ENCODE results near the gene MPC1. TPM values are rescaled to one million over a fixed set of nuclear protein-coding genes. Genes with fewer than 3 reads are reported as not detected.
"Not testable (repeated sequence)": the region's sequence is repeated elsewhere in the genome, so short reads cannot be mapped to it uniquely, and the experiment has no call there.

MPC1 gene
- total RNA-seq, 1 experiment from 2014 or later = 41.3 TPM

DNA sequence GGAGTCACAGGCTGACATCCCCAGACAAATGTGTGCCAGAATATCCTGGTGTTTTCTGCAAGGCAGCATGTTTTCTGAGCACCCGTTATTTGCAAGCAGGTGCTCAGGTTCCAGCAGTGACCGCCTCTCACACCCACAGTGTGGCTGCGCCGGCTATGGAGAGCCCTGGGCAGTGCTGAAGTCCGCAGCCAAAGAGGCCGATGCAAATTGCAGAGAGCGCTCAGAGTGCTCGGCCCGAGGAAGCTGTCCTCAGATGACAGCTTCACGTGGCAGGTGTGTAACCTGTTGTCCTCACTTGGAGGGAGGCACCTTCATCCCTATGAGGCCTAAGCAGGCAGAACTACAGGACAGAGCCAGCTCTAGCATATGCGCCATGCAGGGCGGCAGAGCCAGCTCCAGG lies 23.5 kb upstream of the MPC1 start:
- DNase-seq (ENCODE audit: low spot score) = no peak

DNA sequence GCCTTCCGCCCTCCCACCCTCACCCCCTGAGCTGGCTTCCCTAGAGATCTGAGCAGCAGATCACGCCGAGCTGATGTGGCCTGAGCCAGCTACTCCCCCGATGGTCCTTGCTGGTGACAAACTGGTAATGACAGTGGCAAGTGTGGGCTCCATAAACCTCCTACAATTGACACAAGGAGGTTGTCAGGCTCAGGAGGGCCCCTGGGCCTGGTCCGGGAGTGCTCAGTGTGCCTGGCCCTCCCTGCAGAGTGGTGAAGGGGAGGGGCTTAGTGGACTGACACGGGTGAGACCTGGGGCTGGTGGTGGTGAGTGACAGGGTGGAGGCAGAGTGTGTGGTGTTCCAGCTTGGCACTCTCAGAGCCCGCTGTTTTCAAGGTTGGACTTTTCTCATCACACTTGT lies 22.6 kb upstream of the MPC1 start:
- no peak for DNase-seq (ENCODE audit: low spot score)

DNA sequence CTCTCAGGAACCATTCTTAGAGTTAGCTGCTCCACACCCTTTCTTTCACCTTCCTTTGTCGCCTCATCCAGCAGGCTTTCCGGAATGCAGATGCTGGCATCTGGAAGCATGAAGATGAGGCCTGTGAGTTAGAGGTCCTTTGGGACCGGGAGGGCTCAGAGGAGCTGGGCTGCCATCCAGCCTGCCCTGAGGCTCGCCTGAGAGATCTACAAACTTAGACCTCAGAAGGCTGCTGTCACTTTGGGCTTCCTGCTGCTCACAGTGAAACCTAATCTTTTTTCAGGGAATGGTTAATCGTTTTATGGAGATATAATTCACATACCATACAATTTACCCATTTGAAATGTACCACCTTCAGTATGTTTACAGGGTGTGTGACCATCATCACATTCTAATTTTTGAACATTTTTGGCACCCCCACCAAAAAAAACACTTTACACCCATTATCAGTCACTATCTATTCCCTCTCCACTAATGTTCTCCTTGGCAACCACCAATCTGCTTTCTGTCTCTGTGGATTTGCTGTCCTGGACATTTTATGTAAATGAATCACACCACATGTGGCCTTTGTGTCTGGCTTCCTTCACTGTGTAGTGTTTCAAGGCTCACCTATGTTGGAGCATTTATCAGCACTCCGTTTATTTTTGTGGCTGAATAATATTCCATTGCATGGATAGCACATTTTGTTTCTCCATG lies 20.0 kb upstream of the MPC1 start:
- no peak for DNase-seq (ENCODE audit: low spot score)

DNA sequence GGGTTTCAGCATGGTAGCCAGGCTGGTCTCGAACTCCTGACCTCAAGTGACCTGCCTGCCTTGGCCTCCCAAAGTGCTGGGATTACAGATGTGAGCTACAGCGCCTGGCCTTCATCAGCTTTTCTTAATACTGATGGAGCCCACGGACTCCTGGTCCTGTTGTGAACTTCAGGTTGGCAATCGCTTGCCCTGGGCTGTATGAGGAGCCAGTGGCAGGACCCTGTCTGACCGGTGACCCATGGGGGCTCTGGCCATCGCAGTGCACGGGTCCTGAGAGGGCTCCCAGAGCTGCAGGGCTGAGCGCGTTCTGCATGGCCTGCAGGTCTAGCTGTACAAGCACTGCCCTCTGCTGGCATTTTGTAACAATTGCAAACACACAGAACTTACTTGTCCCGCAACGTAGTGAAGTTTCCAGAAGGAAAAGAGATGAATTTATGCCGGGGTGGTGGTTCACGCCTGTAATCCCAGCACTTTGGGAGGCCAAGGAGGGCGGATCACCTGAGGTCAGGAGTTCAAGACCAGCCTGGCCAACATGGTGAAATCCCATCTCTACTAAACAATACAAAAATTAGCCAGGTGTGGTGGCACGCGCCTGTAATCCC lies 18.0 kb upstream of the MPC1 start:
- DNase-seq (ENCODE audit: low spot score) = peak; percentile 70

DNA sequence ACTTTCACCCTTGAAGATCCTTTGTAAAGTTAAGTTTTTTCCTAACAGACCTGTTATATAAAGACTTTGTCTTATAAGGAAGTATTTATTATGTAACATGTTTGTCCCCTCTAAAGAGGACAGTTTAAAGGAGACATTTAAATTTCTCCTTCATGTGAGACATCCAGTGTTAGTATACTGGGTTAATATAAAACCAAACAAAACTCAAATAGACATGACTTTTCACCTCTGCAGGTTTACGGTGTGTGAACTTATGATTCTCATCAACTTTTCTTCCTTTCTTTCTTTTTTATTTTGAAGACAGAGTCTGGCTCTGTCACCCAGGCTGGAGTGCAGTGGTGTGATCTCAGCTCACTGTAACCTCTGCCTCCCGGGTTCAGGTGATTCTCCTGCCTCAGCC lies 17.4 kb upstream of the MPC1 start:
- no peak for DNase-seq (ENCODE audit: low spot score)

DNA sequence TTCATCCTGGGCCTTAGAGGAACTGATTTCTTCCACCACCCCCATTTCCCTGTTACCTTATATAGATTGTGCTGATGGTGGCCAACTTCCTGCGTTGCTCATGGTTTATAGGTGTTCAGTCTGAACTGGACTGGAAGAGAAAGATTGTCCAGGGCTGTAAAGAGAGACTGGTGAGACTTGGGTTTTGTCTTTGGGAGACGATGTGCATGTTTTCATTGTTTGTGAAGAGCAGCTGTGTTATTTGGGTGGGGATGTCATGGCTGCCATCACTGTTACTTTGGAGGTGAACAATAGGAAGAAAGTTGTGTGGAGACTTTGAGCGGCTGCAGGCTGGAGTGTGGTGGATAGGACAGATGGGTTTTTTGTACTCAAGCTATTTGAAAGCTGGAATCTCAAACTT lies 15.6 kb upstream of the MPC1 start:
- DNase-seq (ENCODE audit: low spot score) = no peak

DNA sequence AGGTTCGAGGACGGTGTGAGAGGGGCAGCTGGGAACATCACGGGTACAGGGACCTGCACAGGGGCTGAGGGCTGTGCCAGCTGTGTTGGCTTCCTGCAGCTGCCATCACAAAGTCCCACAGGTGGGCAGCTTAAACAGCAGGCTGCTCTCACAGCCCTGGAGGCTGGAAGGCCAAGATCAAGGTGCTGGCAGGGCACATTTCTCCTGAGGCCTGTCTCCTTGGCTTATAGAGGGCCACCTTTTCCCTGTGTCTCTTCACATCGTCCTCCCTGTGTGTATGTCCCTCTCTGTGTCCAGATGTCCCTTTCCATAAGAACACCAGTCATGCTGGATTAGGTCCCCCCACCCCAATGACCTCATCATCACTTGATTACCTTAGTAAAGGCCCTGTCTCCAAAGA lies 15.1 kb upstream of the MPC1 start:
- no peak for DNase-seq (ENCODE audit: low spot score)

DNA sequence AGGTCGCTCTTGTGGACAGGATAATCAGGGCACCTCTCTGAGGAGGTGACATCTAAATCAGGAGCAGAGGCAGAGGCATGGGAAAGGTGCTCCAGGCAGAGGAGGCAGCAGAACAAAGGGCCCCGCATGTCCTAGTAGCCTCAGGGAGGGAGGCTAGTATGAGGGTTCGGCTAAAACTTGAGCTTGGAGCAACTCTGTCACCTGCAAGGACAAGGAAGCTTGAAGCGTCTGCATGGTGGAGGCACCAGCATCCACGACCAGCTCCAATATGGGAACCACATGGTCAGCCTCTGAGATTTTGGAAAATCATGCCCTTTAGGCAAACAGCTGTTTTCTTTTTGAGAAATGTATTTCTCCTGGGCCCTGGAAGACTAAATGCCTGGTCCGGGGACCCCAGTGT lies 13.0 kb upstream of the MPC1 start:
- no peak for DNase-seq (ENCODE audit: low spot score)

DNA sequence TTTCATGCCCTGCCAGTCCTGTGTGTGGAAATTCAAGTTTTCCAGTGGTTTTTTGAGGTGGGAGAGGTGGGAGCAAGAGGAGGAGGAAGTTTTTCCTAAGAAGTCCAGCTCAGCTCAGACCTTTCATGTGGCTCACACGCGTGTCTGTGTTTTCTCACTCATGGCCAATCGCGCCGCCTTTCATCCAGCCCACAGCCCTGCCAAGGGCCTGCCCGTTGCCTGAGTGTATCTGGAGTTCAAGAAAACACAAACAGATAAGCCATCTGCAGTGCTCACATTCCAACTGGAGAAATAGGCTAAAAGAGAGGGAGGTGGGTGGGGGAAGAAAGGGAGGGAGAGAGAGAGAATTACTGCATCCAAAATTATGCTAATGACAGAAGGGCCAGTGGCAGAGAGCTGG lies 12.6 kb upstream of the MPC1 start:
- DNase-seq (ENCODE audit: low spot score) = no peak

DNA sequence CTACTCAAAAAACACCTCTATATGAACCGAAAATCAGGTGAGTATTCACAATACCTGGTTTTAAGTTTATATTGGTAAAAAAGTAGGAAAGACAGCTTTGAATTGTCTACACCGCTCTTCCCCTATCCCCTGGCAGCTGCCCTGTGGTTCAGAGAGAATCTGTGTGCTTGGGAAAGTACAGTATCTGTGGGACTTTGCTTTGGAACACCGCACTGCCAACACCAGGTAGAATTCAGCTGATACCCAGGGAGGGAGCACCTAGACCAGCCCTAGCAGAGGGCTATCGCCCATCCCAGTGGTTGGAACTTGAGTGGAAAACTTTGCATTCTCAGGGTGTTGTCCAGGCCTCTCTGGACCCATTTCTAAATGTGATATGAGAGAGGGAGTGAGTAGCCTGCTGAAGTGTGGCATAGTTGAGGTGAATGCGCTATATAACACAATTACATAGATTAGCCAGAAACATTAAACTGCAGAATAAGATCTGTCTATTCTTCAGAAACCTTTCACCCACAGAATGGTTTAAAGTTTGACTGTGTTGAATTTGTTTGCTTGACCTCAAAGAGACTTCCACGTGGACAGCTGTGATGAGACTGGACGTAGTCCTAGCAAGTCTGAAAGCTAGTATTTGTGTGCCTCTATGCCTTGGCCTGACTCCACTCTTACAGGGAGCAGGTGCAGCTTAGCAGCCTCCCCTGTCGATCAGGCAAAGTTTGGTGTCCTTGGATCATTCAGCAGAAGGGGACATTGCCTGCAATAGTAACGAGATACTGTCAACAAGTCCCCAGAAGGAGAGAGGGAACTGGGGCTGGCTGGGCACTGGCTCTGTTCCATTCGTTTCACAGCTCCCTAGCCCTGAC lies 11.5 kb upstream of the MPC1 start:
- DNase-seq (ENCODE audit: low spot score) = no peak

DNA sequence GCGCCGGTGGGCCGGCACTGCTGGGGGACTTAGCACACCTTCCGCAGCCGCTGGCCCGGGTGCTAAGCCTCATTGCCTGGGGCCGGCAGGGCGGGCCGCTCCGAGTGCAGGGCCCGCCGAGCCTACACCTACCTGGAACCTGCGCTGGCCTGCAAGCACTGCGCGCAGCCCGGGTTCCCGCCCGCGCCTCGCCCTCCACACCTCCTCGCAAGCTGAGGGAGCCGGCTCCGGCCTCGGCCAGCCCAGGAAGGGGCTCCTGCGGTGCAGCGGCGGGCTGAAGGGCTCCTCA lies 10.7 kb upstream of the MPC1 start:
- DNase-seq (ENCODE audit: low spot score) = no peak

DNA sequence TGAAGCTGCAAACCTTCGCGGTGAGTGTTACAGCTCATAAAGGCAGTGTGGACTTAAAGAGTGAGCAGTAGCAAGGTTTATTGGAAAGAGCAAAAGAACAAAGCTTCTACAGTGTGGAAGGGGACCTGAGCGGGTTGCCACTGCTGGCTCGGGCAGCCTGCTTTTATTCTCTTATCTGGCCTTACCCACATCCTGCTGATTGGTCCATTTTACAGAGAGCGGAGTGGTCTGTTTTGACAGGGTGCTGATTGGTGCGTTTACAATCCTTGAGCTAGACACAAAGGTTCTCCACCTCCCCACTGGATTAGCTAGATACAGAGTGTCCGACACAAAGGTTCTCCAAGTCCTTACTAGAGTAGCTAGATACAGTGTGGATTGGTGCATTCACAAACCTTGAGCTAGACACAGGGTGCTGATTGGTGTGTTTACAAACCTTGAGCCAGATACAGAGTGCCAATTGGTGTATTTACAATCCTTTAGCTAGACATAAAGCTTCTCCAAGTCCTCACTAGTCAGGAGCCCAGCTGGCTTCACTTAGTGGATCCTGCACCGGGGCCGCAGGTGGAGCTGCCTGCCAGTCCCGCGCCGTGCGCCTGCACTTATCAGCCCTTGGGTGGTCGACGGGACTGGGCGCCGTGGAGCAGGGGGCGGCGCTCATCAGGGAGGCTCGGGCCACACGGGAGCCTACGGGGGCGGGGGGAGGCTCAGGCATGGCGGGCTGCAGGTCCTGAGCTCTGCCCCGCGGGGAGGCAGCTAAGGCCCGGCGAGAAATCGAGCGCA lies 10.2 kb upstream of the MPC1 start:
- not testable (repeated sequence) for DNase-seq (ENCODE audit: low spot score)

DNA sequence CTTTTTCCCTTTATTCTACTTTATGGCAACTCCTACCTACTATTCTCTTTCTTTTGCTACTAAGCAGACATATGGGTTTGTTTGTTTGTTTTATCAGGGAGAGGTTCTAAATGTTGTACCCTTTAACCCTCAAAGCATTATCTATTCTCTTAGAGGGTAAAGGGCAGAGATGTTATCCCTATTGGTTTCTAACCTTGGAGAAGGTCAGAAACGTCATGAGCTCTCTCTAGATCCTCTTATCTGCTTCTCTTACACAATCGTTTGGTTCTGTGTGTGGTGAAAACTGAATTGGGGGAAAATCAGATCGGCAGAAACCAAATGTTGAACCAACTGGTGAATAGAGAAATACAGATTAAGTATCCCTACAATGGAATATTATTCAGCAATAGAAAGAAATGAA lies 6.4 kb upstream of the MPC1 start:
- DNase-seq (ENCODE audit: low spot score) = no peak

DNA sequence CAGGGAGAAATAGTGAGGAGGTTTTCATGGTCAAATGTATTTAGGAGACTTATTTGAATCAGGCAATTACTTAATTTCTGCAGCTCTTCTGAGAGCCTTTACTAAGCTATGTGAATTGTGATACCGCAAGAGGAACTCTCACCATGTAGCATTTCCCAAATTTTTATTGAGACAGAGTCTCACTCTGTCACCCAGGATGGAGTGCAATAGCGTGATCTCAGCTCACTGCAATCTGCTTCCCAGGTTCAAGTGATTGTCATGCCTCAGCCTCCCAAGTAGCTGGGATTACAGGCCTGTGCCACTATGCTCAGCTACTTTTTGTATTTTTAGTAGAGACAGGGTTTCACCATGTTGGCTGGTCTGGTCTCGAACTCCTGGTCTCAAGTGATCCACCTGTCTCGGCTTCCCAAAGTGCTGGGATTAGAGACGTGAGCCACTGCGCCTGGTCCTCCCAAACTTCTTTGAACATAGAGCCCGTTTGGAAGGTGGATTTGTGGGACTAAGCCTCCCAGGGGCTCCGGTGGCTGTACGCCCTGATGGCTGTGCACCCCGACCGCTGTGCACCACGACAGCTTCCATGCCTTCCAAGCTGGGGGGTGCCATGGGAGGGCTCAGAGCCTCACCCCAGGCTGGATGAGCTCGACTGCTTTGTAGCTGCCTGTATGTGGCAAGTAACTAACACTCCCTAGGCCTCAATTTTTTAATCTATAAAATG lies 5.7 kb upstream of the MPC1 start:
- no peak for DNase-seq (ENCODE audit: low spot score)

DNA sequence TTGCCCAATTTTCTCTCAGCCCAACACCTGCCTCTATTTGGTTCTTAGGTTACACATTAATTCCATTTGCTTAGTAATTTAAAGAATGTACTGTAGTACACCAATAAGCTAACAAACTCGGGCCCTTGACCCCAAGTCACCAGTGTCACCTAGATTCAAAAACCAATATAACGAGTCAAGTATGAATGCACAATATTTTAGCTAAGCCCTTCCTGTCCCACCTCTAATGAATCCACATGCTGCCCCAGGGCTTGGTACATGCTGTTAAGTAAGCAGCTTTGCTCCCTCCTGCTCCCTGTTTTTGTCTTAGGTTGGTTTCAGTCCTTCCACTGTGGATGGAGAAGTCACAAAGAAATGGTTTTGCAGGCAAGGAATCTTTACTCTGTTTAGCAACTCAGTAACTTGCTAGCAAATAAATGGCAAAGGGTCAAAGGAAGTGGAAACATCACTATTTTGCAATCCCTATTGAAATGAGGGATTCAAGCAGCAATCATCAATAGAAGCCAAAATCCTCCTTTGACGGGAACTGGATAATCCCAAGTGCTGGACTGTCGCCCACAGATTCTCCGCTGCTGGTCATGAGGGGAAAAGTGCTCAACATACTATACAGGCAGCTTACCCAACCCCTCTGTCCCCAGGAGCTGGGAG lies 5.0 kb upstream of the MPC1 start:
- no peak for DNase-seq (ENCODE audit: low spot score)

DNA sequence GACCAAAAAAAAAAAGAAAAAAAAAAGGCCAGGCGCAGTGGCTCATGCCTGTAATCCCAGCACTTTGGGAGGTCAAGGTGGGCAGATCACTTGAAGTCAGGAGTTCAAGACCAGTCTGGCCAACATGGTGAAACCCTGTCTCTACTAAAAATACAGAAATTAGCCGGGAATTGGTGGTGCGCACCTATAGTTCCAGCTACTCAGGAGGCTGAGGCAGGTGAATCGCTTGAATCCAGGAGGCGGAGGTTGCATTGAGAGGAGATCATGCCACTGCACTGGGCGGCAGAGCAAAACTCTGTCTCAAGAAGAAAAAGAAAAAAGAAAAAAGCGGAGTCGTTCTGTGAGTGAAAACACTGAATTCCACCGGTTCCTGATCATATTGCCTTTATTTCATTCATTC lies 4.4 kb upstream of the MPC1 start:
- not testable (repeated sequence) for DNase-seq (ENCODE audit: low spot score)

DNA sequence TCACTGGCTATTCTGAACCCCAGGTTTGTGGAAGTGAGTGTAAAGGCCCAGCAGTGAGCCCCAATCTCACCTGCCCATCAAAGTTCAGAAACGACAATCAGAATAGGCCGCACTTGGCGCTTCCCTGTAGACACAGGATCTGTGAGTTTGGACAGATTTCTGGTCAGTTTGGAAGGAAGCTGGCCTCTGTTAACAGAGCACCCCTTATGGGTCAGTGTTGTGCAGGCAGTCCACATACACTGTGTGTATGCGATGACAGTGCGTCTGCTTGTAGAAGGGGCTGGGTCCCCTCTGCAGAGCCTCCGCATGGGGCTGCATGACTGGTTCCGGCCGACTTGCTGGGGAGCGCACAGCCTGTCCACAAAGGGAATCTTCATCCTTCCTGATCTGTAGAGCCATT lies 3.4 kb upstream of the MPC1 start:
- no peak for DNase-seq (ENCODE audit: low spot score)

DNA sequence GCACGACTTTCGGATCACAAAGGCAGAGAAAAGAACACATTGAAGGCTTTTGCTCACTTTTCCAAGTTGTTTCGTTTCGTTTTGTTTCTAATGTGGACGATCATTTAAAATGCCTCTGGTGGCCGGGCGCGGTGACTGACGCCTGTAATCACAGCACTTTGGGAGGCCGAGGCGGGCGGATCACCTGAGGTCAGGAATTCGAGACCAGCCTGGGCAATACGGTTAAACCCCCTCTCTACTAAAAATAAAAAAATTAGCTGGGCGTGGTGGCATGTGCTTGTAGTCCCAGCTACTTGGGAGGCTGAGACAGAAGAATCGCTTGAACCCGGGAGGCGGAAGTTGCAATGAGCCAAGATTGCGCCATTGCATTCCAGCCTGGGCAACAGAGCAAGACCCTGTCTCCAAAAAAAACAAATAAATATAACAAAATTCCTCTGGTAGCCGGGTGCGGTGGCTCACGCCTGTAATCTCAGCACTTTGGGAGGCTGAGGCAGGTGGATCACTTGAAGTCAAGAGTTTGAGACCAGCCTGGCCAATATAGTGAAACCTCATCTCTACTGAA lies 1.1 kb upstream of the MPC1 start:
- not testable (repeated sequence) for DNase-seq (ENCODE audit: low spot score)

DNA sequence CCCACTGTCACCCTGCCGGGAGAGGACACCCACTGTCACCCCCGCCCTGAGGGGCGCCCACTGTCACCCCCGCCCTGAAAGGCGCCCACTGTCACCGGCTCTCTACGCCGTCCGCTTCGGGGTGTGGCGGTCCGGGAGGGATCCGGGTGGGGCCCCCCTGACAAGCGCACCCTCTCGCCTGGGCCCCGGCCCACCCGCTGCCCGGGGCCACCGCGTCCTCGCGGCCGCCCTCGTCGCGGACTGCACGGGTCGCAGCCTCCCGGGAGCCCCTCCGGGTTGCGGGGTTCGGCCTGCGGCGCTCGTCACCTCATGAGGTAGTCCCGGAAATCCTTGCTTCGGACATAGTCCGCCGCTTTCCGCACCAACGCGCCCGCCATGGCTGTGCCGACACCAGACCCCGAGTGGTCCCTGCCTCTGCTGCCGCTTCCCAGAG lies 224 bp downstream of the MPC1 start:
- DNase-seq (ENCODE audit: low spot score) = no peak

DNA sequence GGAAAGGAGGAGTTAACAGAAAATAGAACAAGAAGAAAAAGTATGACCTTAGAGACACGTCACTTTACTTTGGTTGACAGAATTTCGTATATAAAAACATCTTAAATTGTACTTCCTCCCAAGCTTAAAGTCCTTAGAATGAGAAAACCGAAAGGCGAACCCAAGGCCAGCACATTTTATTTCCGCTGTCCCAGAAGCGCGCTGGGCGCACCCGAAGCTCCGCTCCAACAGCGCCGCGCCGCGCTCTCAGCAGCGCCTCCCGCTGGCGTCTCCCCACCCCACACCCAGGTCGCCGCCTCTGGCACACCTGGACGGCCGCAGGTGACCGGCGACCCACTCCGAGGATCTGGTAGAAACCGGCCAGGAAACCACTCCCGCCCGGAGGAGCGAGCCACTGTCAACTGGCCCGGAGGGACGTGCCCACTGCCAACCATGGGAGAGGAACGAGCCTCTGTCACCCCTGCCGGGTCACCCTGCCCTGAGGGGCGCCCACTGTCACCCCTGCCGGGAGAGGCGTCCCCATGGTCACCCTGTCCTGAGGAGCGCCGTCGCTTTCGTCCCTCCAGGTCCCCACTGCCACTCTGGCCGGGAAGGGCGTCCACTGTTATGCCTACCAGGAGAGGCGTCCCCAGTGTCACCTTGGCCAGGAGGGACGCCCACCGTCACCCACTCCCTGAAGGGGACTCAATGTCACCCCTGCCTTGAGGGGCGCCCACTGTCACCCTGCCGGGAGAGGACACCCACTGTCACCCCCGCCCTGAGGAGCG lies 824 bp downstream of the MPC1 start:
- peak; percentile 89 for DNase-seq (ENCODE audit: low spot score)
